ENCODE data around the gene PCDH9. TPM values are rescaled to one million over a fixed set of nuclear protein-coding genes. Genes with fewer than 3 reads are reported as not detected.

Gene PCDH9
- total RNA-seq, 6 donors from 2014 or later, result 3.1 to 19.4 (median 7.8) TPM

GRCh38 chr13:66469745-66470144 lies 760.4 kb downstream of the PCDH9 start:
- H3K27me3 ChIP-seq, result no peaks in the 10 kb centered on the region
- no peaks in the 10 kb centered on the region for H3K4me1 ChIP-seq
- no peaks in the 10 kb centered on the region for H3K9me3 ChIP-seq

GRCh38 chr13:66468656-66469055 lies 761.5 kb downstream of the PCDH9 start:
- no peak overlapping the region for H3K4me3 ChIP-seq
- no peak for ATAC-seq (ENCODE audit: low FRiP score in 2 of 2)
- H3K27me3 ChIP-seq, result no peaks in the 10 kb centered on the region
- H3K4me1 ChIP-seq, result no peaks in the 10 kb centered on the region
- DNase-seq, result no peak
- TF ChIP-seq POLR2A (IDR thresholded peaks at IDR 0.05) (no peak), EP300 (IDR thresholded peaks at IDR 0.05) (no peak), CTCF (IDR thresholded peaks at IDR 0.05) (no peak), POLR2AphosphoS5 (IDR thresholded peaks at IDR 0.05) (no peak)
- no peak overlapping the region for H3K27ac ChIP-seq
- no peaks in the 10 kb centered on the region for H3K36me3 ChIP-seq
- H3K9me3 ChIP-seq, result no peaks in the 10 kb centered on the region

More at GRCh38 chr13:66469745-66470144, 760.4 kb downstream of the PCDH9 start:
- no peak for ATAC-seq (ENCODE audit: low FRiP score in 2 of 2)
- no peak overlapping the region for H3K27ac ChIP-seq
- no peak for DNase-seq
- no peak for TF ChIP-seq CTCF (IDR thresholded peaks at IDR 0.05)
- no peak for TF ChIP-seq POLR2A (IDR thresholded peaks at IDR 0.05)
- no peak for TF ChIP-seq POLR2AphosphoS5 (IDR thresholded peaks at IDR 0.05)
- no peak for TF ChIP-seq EP300 (IDR thresholded peaks at IDR 0.05)
- WGBS, 2 donors, result 62 to 67% methylated on average over 6 of the region's 6 CpGs
- H3K4me3 ChIP-seq, result no peak overlapping the region
- no peaks in the 10 kb centered on the region for H3K36me3 ChIP-seq

- Histone ChIP-seq H3K4me1 (no peaks in the 10 kb centered on the region), H3K9me3 (no peaks in the 10 kb centered on the region), H3K27ac (no peak overlapping the region), H3K36me3 (no peaks in the 10 kb centered on the region), H3K4me3 (no peak overlapping the region), H3K27me3 (no peaks in the 10 kb centered on the region)
- TF ChIP-seq CTCF (IDR thresholded peaks at IDR 0.05) (no peak), POLR2AphosphoS5 (IDR thresholded peaks at IDR 0.05) (no peak), POLR2A (IDR thresholded peaks at IDR 0.05) (no peak), EP300 (IDR thresholded peaks at IDR 0.05) (no peak)
- DNase-seq (no peak), ATAC-seq (ENCODE audit: low FRiP score in 2 of 2) (no peak)
- 44 to 49% methylated on average over 3 of the region's 3 CpGs for WGBS, 2 donors
Observed at GRCh38 chr13:66462187-66462586, 767.9 kb downstream of the PCDH9 start.

DNA sequence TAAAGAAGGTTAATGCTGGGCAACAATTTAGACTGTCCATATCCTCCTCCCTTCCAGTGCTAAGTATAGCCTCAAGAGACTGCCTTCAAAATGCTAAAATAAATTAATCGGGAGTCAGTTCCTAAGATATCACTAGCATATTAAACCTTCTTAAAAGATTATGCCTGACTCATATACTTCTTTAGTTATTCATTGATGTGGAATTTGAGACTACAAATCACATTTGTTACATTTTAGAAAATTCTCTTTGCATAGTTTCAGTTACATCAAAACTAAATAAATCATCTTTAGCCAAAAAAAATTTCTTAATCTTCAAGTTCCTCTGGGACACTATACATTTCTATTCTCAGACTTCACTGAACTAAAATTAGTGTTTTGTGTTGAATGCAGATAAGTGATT lies 769.1 kb downstream of the PCDH9 start:
- TF ChIP-seq POLR2AphosphoS5 (IDR thresholded peaks at IDR 0.05) (no peak), POLR2A (IDR thresholded peaks at IDR 0.05) (no peak), EP300 (IDR thresholded peaks at IDR 0.05) (no peak), CTCF (IDR thresholded peaks at IDR 0.05) (no peak)
- whole genome bisulfite sequencing, 2 donors, result 72 to 89% methylated on average over 1 of the region's 1 CpG

GRCh38 chr13:66459634-66460033 lies 770.5 kb downstream of the PCDH9 start:
- no peak for TF ChIP-seq POLR2AphosphoS5 (IDR thresholded peaks at IDR 0.05)
- no peak for TF ChIP-seq EP300 (IDR thresholded peaks at IDR 0.05)
- no peak for TF ChIP-seq CTCF (IDR thresholded peaks at IDR 0.05)
- no peak for TF ChIP-seq POLR2A (IDR thresholded peaks at IDR 0.05)
- no peak for DNase-seq
- Histone ChIP-seq H3K36me3 (no peaks in the 10 kb centered on the region), H3K9me3 (no peaks in the 10 kb centered on the region), H3K4me3 (no peak overlapping the region), H3K27ac (no peak overlapping the region), H3K4me1 (no peaks in the 10 kb centered on the region), H3K27me3 (no peaks in the 10 kb centered on the region)
- 77 to 88% methylated on average over 3 of the region's 3 CpGs for WGBS, 2 donors
- no peak for ATAC-seq (ENCODE audit: low FRiP score in 2 of 2)

More for the DNA sequence above, 769.1 kb downstream of the PCDH9 start:
- no peaks in the 10 kb centered on the region for H3K4me1 ChIP-seq
- ATAC-seq (ENCODE audit: low FRiP score in 2 of 2) (no peak), DNase-seq (no peak)
- H3K27me3 ChIP-seq, result no peaks in the 10 kb centered on the region
- no peaks in the 10 kb centered on the region for H3K9me3 ChIP-seq
- no peak overlapping the region for H3K4me3 ChIP-seq
- H3K36me3 ChIP-seq, result no peaks in the 10 kb centered on the region
- no peak overlapping the region for H3K27ac ChIP-seq

All from upper lobe of left lung (tissue), 6 donors.